T-helper 1 cell treated with Interleukin-12 subunit alpha and Interleukin-12 subunit beta and Interleukin-4 antibody, amounts not matched to agents 30 μg/mL and 1 μg/mL, for 36 hours (primary cell): ENCODE results near the gene PYHIN1.

ENCODE experiments used
- H3K27ac Mint-ChIP-seq: one replicate; pipeline ENCODE4 v1.8.0; 2021; ENCODE audit warnings: mild to moderate bottlenecking, mixed read lengths
- H3K27me3 Mint-ChIP-seq: one replicate; pipeline ENCODE4 v1.8.0; 2021; ENCODE audit warnings: low read depth, mixed read lengths
- H3K36me3 Mint-ChIP-seq: one replicate; pipeline ENCODE4 v1.8.0; 2021; ENCODE audit warnings: low read depth, mixed read lengths
- H3K4me1 Mint-ChIP-seq: one replicate; pipeline ENCODE4 v1.8.0; 2021; ENCODE audit warnings: low read depth, mixed read lengths
- H3K4me3 Mint-ChIP-seq: one replicate; pipeline ENCODE4 v1.8.0; 2021; ENCODE audit warnings: mild to moderate bottlenecking, moderate library complexity, mixed read lengths
- H3K9me3 Mint-ChIP-seq: one replicate; pipeline ENCODE4 v1.8.0; 2021; ENCODE audit warnings: mixed read lengths

Gene PYHIN1

DNA sequence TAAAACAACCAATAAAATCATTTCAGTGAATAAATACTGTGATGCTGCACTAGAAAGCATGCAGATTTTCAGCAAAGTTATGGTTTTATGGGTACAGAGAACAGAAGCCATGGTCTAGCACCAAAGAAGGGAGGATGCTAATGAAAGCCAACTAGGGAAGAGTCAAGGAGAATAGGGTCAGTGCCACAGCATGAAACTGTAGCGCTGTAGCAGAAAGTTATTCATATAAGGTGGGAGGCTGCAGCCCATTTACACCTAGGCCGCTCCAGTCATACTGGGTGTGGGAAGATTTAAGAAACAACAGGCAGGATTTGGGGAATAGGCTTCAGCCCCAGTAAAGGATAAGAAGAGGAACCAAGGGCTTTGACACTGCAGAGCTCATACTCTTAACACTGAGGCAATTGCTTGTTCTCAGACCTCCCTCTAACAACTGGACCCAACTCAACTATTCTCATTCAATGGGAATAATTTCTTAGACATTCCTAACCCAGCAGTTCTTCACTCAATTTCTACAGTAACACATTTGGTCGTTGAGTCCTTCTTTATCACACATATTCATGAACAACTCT lies 82.7 kb downstream of the PYHIN1 start:
- Mint-ChIP-seq H3K4me1 (peaks cover 55% of the 10 kb centered on the region), H3K9me3 (no peaks in the 10 kb centered on the region), H3K27me3 (no peaks in the 10 kb centered on the region)

DNA sequence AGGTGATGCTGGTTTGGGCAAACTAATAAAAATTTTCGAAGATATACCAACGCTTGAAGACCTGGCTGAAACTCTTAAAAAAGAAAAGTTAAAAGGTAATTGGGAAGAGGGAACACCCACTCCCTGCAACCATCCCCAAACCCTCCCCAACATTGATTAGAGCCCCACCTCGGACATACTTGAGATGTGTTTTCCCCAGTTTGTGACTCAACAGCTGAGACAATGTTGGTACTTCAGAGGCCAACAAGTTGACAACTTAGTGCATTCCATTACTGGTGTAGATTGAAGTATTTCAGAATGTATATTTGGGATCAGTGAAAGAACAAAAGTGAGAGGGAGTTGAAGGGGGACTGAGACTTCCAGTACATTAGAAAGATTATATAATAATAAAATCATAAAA lies 83.5 kb downstream of the PYHIN1 start:
- no peaks in the 10 kb centered on the region for H3K27me3 Mint-ChIP-seq

More for the DNA sequence above, 82.7 kb downstream of the PYHIN1 start:
- peak overlapping the region; percentile 96 for H3K4me3 Mint-ChIP-seq
- peaks cover 75% of the 10 kb centered on the region for H3K36me3 Mint-ChIP-seq
- peak overlapping the region; percentile 89 for H3K27ac Mint-ChIP-seq

DNA sequence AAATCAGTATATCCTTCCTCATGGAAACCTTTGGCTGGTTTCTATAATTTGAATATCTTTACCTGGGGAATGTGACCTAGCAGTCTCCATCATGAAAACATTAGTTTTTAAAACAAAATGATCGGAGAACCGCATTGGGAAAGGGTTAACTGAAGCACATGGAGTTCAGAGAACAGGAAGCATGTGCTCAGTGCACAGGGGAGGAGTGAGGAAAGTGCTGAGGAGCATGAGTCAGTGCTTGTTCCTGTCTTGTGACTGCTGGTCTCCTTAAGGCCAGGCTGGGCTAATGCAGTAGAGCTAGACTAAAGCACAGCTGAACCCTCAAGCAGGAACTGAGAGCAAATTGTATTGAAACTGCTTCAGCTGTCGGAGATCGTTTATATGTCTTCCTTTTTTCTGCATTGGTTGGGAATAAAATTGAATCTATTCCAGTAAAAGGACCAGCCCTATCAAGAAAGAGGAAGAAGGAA lies 84.1 kb downstream of the PYHIN1 start:
- peaks cover 64% of the 10 kb centered on the region for H3K4me1 Mint-ChIP-seq
- no peaks in the 10 kb centered on the region for H3K9me3 Mint-ChIP-seq
- H3K36me3 Mint-ChIP-seq = peaks cover 80% of the 10 kb centered on the region
- H3K27ac Mint-ChIP-seq = peak overlapping the region; percentile 92
- peak overlapping the region; percentile 83 for H3K4me3 Mint-ChIP-seq
- H3K27me3 Mint-ChIP-seq = no peaks in the 10 kb centered on the region

More for the DNA sequence above, 83.5 kb downstream of the PYHIN1 start:
- H3K4me1 Mint-ChIP-seq = peaks cover 58% of the 10 kb centered on the region
- H3K27ac Mint-ChIP-seq = peak overlapping the region; percentile 89
- no peaks in the 10 kb centered on the region for H3K9me3 Mint-ChIP-seq
- peaks cover 80% of the 10 kb centered on the region for H3K36me3 Mint-ChIP-seq
- H3K4me3 Mint-ChIP-seq = peak overlapping the region; percentile 96

DNA sequence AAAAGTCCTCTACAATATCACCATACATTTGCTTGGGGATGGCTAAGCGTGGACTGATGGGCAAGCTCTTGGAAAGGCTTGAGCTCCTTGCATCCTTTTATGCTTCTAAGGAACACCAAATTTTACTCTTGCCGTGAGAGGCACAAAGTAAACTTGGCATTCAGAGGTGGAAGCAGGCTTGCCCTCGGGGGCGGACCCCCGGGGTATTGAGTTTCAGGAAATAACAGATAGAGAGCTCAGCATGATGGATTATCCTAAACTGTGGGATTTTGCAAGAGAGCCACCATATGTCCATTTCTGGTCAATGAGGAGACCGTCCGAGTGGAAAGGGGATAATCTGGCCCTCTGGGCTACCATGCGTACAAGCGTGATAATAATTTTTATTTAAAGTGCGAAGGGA lies 92.4 kb downstream of the PYHIN1 start:
- Mint-ChIP-seq H3K27ac (no peak overlapping the region), H3K4me1 (peaks cover 69% of the 10 kb centered on the region), H3K27me3 (no peaks in the 10 kb centered on the region), H3K4me3 (no peak overlapping the region), H3K9me3 (no peaks in the 10 kb centered on the region), H3K36me3 (peaks cover 83% of the 10 kb centered on the region)

DNA sequence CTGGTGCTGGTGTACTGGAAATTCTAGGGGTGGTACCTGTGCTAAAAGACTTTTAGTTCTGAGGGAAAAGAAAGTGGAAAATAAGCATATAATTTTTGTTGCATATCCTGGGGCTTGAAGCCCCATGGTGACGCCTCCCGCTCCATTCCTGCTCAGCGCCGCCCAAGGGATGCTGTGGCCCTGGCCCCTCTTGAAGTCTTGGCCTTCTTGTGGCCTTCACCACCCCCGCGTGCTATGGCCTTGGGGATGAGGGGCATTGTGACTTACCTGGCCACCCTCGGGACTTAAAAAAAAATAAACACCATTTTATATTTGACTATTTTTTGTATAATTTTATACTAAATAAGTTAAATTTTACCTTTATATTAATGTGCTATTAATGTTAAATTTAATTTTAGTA lies 93.7 kb downstream of the PYHIN1 start:
- no peak overlapping the region for H3K27ac Mint-ChIP-seq
- peaks cover 68% of the 10 kb centered on the region for H3K4me1 Mint-ChIP-seq
- H3K36me3 Mint-ChIP-seq = peaks cover 80% of the 10 kb centered on the region
- no peak overlapping the region for H3K4me3 Mint-ChIP-seq
- no peaks in the 10 kb centered on the region for H3K9me3 Mint-ChIP-seq
- no peaks in the 10 kb centered on the region for H3K27me3 Mint-ChIP-seq
